Keratinocyte (primary cell): ENCODE measurements around the gene DNAH2. TPM values are rescaled to one million over a fixed set of nuclear protein-coding genes. Genes with fewer than 3 reads are reported as not detected.

ENCODE experiments used
- DNase-seq: peaks from one replicate; pipeline ENCODE4 v3.0.0-alpha.2; 2011; ENCODE audit warnings: low read depth, missing footprints, low spot score
- FAIRE-seq: peaks from 2 replicates; lab custom pipeline; 2011; peaks lifted over from hg19 to GRCh38; lab: Jason Lieb, UNC
- H2AFZ ChIP-seq: 2 replicates; pipeline ENCODE4 v1.6.0; 2012; ENCODE audit warnings: low read length, control low read depth, inconsistent platforms; ENCODE audit not compliant: control insufficient read depth
- H3K27ac ChIP-seq: 2 replicates; pipeline ENCODE4 v1.5.1; 2011; ENCODE audit warnings: low read length; ENCODE audit not compliant: control insufficient read depth, insufficient read depth
- H3K27me3 ChIP-seq: 3 replicates; pipeline ENCODE4 v1.6.0; 2011; ENCODE audit warnings: low read length; ENCODE audit not compliant: control insufficient read depth, insufficient read depth; ENCODE audit errors: extremely low read depth
- H3K36me3 ChIP-seq, 2 experiments: 2 replicates in 1 of 2; 3 replicates in 1 of 2; pipeline ENCODE4 v1.5.1; 2011; ENCODE audit warnings: low read length in 2 of 2, mild to moderate bottlenecking in 1 of 2; ENCODE audit not compliant: control insufficient read depth in 2 of 2, insufficient read depth in 2 of 2; ENCODE audit errors: extremely low read depth in 1 of 2
- H3K4me1 ChIP-seq: 3 replicates; pipeline ENCODE4 v1.5.1; 2011; ENCODE audit warnings: low read length; ENCODE audit not compliant: control insufficient read depth, insufficient read depth; ENCODE audit errors: extremely low read depth
- H3K4me2 ChIP-seq: 3 replicates; pipeline ENCODE4 v1.6.0; 2011; ENCODE audit warnings: low read depth, low read length; ENCODE audit not compliant: control insufficient read depth, insufficient read depth; ENCODE audit errors: extremely low read depth
- H3K4me3 ChIP-seq, 3 experiments: fragments of 200-600 bp in 1 of 3; sonication (generic) in 1 of 3; 2 replicates in 2 of 3; 3 replicates in 1 of 3; pipeline ENCODE4 v1.5.1; 2011 to 2016; ENCODE audit warnings: low read length in 3 of 3, mild to moderate bottlenecking in 3 of 3, control low read depth in 2 of 3, inconsistent platforms in 1 of 3, low read depth in 1 of 3, mixed read lengths in 1 of 3, mixed run types in 1 of 3, moderate library complexity in 1 of 3; ENCODE audit not compliant: control insufficient read depth in 2 of 3, insufficient read depth in 2 of 3; ENCODE audit errors: extremely low read depth in 1 of 3
- H3K79me2 ChIP-seq: 2 replicates; pipeline ENCODE4 v1.6.0; 2012; ENCODE audit warnings: low read length; ENCODE audit not compliant: control insufficient read depth, insufficient read depth
- H3K9ac ChIP-seq: 3 replicates; pipeline ENCODE4 v1.6.0; 2011; ENCODE audit warnings: low read length; ENCODE audit not compliant: control insufficient read depth, insufficient read depth; ENCODE audit errors: extremely low read depth
- H3K9me1 ChIP-seq: 3 replicates; pipeline ENCODE4 v1.6.0; 2011; ENCODE audit warnings: low read length; ENCODE audit not compliant: control insufficient read depth, insufficient read depth; ENCODE audit errors: extremely low read depth
- H3K9me3 ChIP-seq: 2 replicates; pipeline ENCODE4 v1.5.1; 2012; ENCODE audit warnings: low read depth, low read length; ENCODE audit not compliant: control insufficient read depth
- H4K20me1 ChIP-seq: 3 replicates; pipeline ENCODE4 v1.6.0; 2011; ENCODE audit warnings: low read length; ENCODE audit not compliant: control insufficient read depth, insufficient read depth; ENCODE audit errors: extremely low read depth
- EZH2 ChIP-seq: IDR thresholded peaks from one replicate; pipeline ENCODE4 v1.6.1; 2012; ENCODE audit warnings: inconsistent platforms, mild to moderate bottlenecking, low read length, moderate library complexity
- dilution Hi-C: fragments of 300-500 bp; cut with MboI; formaldehyde crosslinking; loops from one replicate; pipeline ENCODE4 v1.7.0; 2020; ENCODE audit warnings: low sequenced_read_pairs; ENCODE audit not compliant: extremely low pct_ligation_motif_present
- polyA plus RNA-seq, 5 experiments: library from polyadenylated mRNA; depleted of rRNA in 3 of 5; stranded (reverse) in 3 of 5; stranded (forward) in 1 of 5; unstranded in 1 of 5; fragments of >200 nt; gene quantifications; 1 replicate in 1 of 5; 2 replicates in 3 of 5; 3 replicates in 1 of 5; pipeline versions ENCODE4 v1.2.1 to v1.2.3, GENCODE V29; 2011 to 2012; ENCODE audit warnings: missing spikeins in 2 of 5, low read depth in 1 of 5, low replicate concordance in 1 of 5
- TF ChIP-seq, protein P1 (sequence below), 3 experiments: IDR thresholded peaks in 1 of 3; conservative IDR thresholded peaks in 1 of 3; optimal IDR thresholded peaks in 1 of 3; 2 replicates in 2 of 3; 3 replicates in 1 of 3; pipeline versions ENCODE3 to v1.5.1; 2011; ENCODE audit warnings: low read length in 3 of 3, mild to moderate bottlenecking in 3 of 3, moderate library complexity in 2 of 3, control low read depth in 1 of 3, inconsistent platforms in 1 of 3; ENCODE audit not compliant: insufficient read depth in 2 of 3; ENCODE audit errors: extremely low read depth in 1 of 3

Gene DNAH2
- polyA plus RNA-seq, 1 donor (not counting 4 experiments of a cell fraction or from before 2014, with no cell fraction given), result 0.13 TPM

DNA sequence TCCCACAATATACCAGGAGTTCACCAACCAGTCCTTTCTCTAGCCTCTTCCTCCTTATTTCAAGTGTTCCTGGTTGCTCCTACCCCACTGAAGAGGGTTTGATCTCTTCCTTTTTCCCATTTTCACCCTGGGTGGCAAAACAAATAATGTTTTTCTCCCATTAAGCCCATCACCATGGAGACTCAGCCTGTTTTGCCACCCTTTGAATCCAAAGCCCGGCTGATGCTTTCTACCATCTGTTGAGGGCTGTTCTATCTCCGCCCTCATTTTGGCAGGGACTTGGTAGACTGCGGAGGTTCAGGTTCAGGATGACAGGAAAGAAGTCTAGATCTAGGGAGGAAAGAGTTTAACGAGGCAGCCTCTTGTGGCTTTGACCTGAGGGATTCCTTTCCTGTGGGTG, 2.6 kb downstream of the DNAH2 start:
- no peak overlapping the region for H3K27ac ChIP-seq
- H3K79me2 ChIP-seq, result no peaks in the 10 kb centered on the region
- peaks cover 4% of the 10 kb centered on the region for H3K4me1 ChIP-seq
- H3K9me3 ChIP-seq, result no peaks in the 10 kb centered on the region
- no peaks in the 10 kb centered on the region for H3K9me1 ChIP-seq
- H3K4me2 ChIP-seq, result no peak overlapping the region
- H3K9ac ChIP-seq, result no peak overlapping the region
- DNase-seq, result no peak
- H4K20me1 ChIP-seq, result no peaks in the 10 kb centered on the region
- FAIRE-seq, result no peak
- H2AFZ ChIP-seq, result no peak overlapping the region
- no peaks in the 10 kb centered on the region for H3K36me3 ChIP-seq
- peaks cover 21% of the 10 kb centered on the region for H3K27me3 ChIP-seq
- dilution Hi-C loops, result no loop called here
- H3K4me3 ChIP-seq, result no peak overlapping the region
- TF ChIP-seq, protein P1, sequence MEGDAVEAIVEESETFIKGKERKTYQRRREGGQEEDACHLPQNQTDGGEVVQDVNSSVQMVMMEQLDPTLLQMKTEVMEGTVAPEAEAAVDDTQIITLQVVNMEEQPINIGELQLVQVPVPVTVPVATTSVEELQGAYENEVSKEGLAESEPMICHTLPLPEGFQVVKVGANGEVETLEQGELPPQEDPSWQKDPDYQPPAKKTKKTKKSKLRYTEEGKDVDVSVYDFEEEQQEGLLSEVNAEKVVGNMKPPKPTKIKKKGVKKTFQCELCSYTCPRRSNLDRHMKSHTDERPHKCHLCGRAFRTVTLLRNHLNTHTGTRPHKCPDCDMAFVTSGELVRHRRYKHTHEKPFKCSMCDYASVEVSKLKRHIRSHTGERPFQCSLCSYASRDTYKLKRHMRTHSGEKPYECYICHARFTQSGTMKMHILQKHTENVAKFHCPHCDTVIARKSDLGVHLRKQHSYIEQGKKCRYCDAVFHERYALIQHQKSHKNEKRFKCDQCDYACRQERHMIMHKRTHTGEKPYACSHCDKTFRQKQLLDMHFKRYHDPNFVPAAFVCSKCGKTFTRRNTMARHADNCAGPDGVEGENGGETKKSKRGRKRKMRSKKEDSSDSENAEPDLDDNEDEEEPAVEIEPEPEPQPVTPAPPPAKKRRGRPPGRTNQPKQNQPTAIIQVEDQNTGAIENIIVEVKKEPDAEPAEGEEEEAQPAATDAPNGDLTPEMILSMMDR (optimal IDR thresholded peaks at IDR 0.05 in 1 of 3, IDR thresholded peaks at IDR 0.05 in 1 of 3, conservative IDR thresholded peaks at IDR 0.05 in 1 of 3; ENCODE audit: extremely low read depth in 1 of 3, insufficient read depth in 2 of 3, low read length in 3 of 3), result no peak
- TF ChIP-seq EZH2, result no peak

DNA sequence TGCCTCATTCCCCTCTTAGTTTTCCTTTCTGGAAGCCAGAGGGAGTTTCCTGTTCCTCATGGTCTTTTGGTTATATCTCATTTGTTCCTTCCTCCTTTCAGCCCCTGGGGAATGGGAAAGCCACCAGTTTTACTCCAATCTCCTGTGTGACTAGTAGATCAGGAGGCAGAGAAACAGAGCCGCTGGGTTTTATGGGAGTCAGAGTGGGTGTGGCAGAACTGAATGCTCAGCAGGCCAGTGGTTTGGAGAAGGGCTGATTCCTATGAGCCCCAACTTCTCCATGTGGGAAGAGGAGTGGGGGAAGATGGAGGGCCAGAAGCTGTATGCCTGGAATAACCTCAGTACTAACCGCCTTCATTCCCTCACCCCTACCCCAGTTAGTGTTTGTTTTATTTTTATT, 4.1 kb downstream of the DNAH2 start:
- Histone ChIP-seq H3K4me3 (no peak overlapping the region), H3K4me2 (no peak overlapping the region), H4K20me1 (no peaks in the 10 kb centered on the region), H3K27me3 (peaks cover 21% of the 10 kb centered on the region), H3K4me1 (no peaks in the 10 kb centered on the region), H2AFZ (no peak overlapping the region), H3K36me3 (no peaks in the 10 kb centered on the region), H3K9ac (no peak overlapping the region), H3K27ac (no peak overlapping the region), H3K9me1 (no peaks in the 10 kb centered on the region), H3K79me2 (no peaks in the 10 kb centered on the region), H3K9me3 (no peaks in the 10 kb centered on the region)
- dilution Hi-C loops, result no loop called here
- no peak for TF ChIP-seq EZH2
- TF ChIP-seq, protein P1 (optimal IDR thresholded peaks at IDR 0.05 in 1 of 3, IDR thresholded peaks at IDR 0.05 in 1 of 3, conservative IDR thresholded peaks at IDR 0.05 in 1 of 3; ENCODE audit: extremely low read depth in 1 of 3, insufficient read depth in 2 of 3, low read length in 3 of 3), result no peak
- no peak for FAIRE-seq
- no peak for DNase-seq
